HG02642 (cell line): Measurements from ENCODE around the gene COL12A1.

Experiments
- ATAC-seq: cut with Tn5 transposase; IDR thresholded peaks from one replicate; pipeline ENCODE4 v1.9.1; 2021; ENCODE audit warnings: mild to moderate bottlenecking; ENCODE audit not compliant: unreplicated experiment, poor library complexity

Gene COL12A1

GRCh38 chr6:75109022-75109421 is 96.8 kb downstream of the COL12A1 start:
- ATAC-seq, result no peak

GRCh38 chr6:75108333-75108974 is 97.4 kb downstream of the COL12A1 start:
- no peak for ATAC-seq

- ATAC-seq, result no peak
Measured at GRCh38 chr6:75107913-75108312, 97.9 kb downstream of the COL12A1 start.

DNA sequence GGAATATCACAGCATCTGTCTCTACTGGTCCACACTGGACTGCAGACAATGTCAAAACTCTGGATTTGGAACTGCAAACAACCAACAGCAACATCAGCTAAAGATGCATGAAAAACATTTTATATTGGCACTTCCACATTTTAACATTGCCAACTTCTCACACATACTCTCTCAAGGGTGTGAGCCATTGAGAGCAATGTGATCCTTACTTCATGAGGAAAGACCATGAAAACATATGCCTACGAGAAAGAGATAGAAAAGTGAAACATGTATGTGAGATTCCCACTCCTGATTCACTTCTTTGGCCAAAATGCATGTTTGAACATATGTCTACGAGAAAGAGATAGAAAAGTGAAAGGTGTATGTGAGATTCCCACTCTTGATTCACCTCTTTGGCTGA is 99.4 kb downstream of the COL12A1 start:
- no peak for ATAC-seq

DNA sequence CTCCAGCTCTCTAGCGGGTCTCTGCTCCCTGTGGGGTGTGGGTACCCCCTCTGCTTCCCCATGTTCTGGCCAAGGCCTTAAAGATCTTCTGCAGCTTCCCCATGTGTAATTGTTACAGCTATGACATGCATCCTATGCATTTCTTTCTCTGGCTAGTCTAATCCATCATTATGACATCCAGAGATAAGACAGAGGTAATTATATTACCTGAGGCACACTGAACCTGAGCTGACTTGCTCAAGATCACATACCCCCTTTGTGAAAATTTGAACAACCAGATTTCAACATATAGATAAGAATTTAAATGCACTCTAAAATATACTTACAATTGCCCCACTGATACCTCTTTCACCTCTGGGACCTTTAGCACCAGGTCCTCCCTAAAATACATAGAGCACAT is 102.4 kb downstream of the COL12A1 start:
- no peak for ATAC-seq

DNA sequence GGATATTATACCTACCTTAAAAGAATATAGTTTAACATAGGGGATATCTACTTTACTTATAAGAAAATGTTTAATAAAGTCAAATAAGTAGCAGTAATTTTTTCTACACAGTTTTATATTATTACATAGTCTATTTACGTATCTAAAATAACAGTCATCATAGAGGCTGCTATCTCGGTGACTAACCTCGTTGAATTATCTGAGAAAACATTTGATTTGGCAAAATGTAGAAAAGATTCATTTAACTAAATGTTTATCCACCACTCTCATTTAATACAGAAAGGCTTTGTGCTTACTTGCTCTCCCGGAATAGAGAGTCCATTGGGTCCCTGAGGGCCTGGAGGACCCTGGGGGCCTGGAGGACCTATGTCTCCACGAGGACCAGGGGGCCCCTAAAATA is 103.6 kb downstream of the COL12A1 start:
- no peak for ATAC-seq

DNA sequence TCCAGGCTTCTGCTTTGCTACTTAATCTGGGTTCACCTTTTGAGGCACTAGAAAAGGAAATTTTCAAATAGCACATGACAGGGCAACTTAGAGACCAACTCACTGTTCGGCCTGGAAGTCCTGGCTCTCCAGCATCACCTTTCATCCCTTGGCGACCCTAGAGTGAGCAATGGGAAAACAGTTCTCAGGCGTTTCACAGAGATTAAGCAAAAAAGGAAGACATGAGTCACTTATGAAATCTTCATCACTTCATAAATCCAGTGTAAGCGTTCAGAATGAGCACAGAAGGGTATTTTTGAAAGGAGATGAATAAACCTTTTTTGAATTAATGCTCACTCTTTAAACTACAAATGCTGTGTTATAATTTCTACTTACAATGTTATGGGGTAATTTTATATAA is 104.0 kb downstream of the COL12A1 start:
- no peak for ATAC-seq

GRCh38 chr6:75098709-75099108 is 107.1 kb downstream of the COL12A1 start:
- no peak for ATAC-seq

- ATAC-seq, result no peak
Measured at GRCh38 chr6:75096966-75097365, 108.9 kb downstream of the COL12A1 start.

DNA sequence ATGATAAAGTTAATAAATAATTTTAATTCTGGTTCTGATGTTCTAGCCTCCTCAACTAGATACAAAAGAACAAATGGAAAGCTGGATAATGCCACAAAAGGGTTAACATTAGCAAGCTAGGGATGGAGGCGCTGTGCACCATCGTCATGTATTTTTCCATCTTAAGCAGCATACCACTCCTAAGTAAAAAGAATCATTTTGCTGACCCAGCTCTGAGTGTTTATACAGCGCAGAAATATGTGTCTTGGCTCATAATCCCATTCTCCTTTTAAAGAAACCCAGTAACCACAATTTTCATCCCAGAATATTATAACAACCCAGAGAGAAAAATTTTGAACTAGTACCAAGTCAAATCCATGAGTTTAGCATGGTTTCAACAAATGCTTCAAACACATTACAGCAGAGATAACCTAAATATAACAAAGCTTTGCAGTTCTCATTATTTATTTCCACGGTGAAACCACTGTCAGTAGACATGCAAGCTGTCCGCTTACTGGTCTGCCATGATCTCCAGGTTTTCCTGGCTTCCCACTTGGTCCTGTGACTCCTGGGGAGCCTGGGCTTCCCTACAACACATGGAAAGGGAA is 111.1 kb downstream of the COL12A1 start:
- ATAC-seq, result no peak

- ATAC-seq, result no peak
Measured at GRCh38 chr6:75091467-75092190, 114.2 kb downstream of the COL12A1 start.

DNA sequence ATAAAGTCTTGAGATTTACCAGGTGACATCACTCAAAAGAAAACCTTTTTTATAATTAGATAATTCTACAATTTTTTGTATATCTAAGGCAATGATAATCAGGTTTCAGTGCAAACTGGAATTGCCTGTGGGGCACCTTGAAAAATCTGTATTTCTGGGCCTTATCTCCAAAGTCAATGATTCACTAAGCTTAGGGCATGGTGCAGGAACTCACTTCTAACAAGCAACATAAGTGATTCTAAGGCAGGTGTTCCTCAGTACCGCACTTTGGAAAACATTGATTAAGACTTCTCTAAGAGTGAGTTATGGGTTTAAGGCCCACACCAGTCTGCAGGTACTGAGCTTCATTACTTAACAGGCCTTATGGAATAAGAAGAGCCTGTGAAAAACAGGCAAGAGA is 115.3 kb downstream of the COL12A1 start:
- no peak for ATAC-seq

DNA sequence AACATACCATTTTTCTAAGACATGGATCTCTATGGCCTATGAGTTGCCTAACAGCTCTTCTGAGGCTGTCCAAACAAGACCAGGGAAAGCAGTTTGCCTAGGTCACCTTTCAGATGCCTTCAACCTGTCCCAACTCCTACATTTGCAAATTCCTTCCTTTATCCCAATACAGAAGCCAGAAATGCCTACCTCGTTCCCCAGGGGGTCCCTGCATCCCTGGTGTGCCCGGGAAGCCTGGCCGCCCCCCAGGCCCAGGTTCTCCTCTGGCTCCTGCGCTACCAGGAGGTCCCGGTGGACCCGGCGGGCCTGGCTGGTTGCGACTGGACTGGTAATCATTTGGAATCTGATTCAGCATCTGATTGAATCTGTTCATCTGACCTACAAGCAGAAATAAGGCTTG is 115.9 kb downstream of the COL12A1 start:
- ATAC-seq, result no peak

GRCh38 chr6:75089151-75089897 is 116.5 kb downstream of the COL12A1 start:
- ATAC-seq, result no peak

- no peak for ATAC-seq
Measured at GRCh38 chr6:75085931-75086635, 119.8 kb downstream of the COL12A1 start.

DNA sequence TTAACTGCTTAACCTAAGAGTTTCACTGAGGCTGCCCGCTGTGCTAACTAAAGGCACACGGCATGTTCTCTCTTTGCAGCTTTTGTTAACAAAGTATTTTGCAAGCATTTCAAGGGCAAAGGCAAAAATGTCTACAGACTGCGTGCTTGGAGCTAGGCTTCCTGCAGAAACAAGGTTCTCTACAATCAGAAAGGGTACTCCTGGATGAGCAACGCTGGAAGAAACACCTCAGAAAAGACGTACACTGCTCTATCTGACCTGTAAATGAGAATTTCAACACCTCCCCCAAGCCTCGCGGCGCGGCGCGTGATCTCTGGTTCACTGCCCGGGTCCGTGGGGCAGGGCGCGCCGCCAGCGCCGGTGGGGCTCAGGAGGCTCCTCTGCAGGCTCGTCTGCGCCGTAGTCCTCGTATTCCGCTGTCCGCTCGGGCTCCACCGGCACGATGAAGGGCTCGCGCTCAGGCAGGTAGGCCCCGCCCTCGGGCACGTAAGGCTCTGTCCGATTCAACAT is 120.9 kb downstream of the COL12A1 start:
- no peak for ATAC-seq

DNA sequence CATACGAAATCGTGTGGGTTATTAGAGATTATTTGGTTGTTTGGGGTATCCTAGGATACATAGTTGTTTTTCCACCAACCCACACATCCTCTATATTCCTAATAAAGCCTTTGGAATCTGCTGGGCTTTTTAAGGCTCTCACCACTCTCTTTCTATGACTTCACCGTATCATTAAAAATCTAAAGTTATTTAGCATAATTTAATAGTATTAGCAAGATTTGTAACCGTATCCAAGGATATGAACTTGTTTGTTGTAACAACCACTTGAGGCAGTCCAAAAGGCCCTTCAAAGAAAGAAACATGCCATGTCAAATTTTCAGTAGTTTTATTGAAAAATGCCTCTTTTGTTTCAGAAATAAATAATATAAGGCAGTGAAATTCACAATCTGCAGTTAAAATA is 121.8 kb downstream of the COL12A1 start:
- no peak for ATAC-seq

DNA sequence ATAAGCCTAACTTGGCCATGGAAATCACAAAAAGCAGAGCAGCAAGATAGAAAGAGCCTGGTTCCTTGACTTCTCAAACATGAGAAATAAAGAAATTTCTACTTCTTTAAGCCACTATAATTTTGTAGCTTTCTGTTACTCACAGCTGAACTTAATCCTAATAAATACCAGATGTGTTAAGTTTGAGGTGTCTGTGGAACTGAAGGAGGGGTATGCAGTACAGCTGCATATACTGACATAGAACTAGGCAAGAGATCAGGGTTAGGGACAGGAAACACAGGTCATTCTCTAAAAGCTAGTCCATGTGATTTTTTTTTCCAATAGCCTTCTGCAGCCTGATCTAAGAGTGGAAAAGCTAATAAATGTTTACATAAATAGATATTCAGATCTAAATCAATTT is 123.9 kb downstream of the COL12A1 start:
- ATAC-seq, result no peak

DNA sequence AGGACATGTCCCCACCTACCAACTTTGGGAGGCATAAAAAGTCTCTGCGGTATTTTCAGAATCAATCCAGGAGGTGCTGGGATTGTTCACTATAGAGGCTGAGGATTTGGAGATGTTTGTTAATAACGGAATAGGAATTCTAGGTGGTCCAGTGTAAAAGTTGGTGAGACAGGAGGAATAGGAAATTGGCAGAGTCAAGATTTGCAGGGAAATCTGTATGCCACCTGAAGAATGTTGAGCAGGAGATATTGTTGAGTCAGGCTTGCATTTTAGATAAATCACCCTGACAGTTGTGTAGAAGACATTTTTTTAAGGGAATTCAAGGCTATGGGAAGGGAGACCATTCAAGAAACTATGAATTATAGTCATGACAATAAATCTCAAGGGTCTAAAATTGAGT is 124.8 kb downstream of the COL12A1 start:
- no peak for ATAC-seq

DNA sequence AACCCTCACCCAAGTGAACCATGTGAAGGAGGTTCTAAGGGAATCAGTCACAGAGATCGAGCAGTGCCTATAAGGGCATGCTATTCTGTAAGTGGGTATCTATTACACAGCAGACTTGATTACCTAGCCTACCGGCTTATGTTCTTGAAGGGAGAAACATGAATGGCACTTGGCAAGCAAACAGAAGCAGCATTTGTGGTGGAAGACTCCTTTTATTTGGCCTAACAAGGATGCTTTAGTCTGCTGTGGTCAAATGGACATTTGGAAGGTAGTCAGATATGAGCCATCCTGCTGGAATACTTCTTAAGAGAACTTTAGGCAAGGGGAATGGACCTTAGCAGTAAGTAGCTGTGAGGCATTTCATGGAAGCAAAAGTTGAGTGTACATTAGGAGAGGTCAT is 126.3 kb downstream of the COL12A1 start:
- ATAC-seq, result no peak
